Measurements from ENCODE around the gene PTPRD.

The PTPRD gene

DNA sequence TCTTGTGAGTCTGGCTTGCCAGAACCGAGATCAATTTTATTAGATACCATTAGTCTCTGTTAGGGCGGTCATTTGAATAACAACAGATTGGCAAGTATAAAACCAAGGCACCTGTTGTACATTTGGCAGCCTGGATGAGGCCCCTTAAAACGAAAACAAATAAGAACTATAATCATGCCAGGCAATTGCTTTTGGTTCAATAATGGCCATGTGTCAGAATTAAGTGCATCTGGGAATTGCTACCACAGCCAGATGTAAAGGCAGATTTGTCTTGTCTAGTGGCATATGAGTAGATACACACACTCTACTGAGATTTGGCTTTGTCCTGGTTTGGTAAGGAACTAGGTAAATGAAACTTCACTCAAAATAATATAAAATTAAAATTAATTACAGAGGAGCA, 1767.0 kb downstream of the PTPRD start:
- Histone ChIP-seq H3K27ac (ENCODE audit: low read length) (no peak overlapping the region), H3K9me3 (ENCODE audit: control insufficient read depth, low read depth, low read length) (no peaks in the 10 kb centered on the region), H3K36me3 (ENCODE audit: control insufficient read depth, low read depth, low read length) (no peaks in the 10 kb centered on the region), H3K27me3 (ENCODE audit: control insufficient read depth, insufficient read depth, low read length) (no peaks in the 10 kb centered on the region), H3K9ac (ENCODE audit: low read length) (no peak overlapping the region), H3K4me3 (ENCODE audit: low read length) (no peak overlapping the region), H3K4me1 (ENCODE audit: control insufficient read depth, low read depth, low read length) (peaks cover 11% of the 10 kb centered on the region)

DNA sequence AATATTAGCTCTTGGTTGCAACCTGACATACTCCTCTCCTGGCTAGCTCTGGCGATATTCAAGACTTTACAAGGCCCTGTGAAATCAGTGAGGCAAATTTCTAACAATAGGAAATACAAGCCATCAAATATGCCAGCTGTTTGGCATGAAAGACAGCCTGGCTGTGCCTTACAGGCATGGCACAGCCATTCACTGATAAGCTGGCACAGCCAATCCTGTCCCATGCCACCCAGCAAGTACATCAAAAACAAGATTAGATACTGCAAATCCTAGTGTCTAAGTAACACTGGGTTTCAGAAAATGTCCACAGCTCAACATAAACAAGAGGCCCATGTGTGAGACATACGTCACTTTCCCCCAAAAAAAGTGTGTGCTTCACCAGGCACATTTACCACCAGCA, 1767.4 kb downstream of the PTPRD start:
- Histone ChIP-seq H3K4me1 (ENCODE audit: control insufficient read depth, low read depth, low read length) (peaks cover 11% of the 10 kb centered on the region), H3K27ac (ENCODE audit: low read length) (no peak overlapping the region), H3K9ac (ENCODE audit: low read length) (no peak overlapping the region), H3K9me3 (ENCODE audit: control insufficient read depth, low read depth, low read length) (no peaks in the 10 kb centered on the region), H3K4me3 (ENCODE audit: low read length) (no peak overlapping the region), H3K27me3 (ENCODE audit: control insufficient read depth, insufficient read depth, low read length) (no peaks in the 10 kb centered on the region), H3K36me3 (ENCODE audit: control insufficient read depth, low read depth, low read length) (no peaks in the 10 kb centered on the region)

DNA sequence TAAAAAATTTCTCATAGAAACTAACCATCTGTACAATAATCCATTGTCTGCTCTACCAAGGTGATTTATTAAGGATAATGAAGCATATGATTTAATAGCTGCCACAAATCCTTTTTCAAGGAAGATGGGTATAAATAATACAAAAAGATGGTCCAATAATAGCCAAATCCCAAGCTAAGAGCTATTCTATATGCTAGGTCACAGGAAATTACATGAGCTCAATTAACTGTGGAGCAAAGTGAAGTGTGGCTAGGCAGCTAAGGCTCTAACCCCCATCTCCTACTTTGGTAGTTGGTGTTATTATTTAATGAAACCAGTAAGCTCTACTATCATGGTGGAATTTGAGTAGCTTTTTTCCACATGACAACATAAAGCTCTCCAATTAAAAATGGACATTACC, 1768.3 kb downstream of the PTPRD start:
- Histone ChIP-seq H3K9ac (ENCODE audit: low read length) (no peak overlapping the region), H3K36me3 (ENCODE audit: control insufficient read depth, low read depth, low read length) (no peaks in the 10 kb centered on the region), H3K9me3 (ENCODE audit: control insufficient read depth, low read depth, low read length) (no peaks in the 10 kb centered on the region), H3K27ac (ENCODE audit: low read length) (no peak overlapping the region), H3K27me3 (ENCODE audit: control insufficient read depth, insufficient read depth, low read length) (no peaks in the 10 kb centered on the region), H3K4me1 (ENCODE audit: control insufficient read depth, low read depth, low read length) (peaks cover 11% of the 10 kb centered on the region), H3K4me3 (ENCODE audit: low read length) (no peak overlapping the region)

DNA sequence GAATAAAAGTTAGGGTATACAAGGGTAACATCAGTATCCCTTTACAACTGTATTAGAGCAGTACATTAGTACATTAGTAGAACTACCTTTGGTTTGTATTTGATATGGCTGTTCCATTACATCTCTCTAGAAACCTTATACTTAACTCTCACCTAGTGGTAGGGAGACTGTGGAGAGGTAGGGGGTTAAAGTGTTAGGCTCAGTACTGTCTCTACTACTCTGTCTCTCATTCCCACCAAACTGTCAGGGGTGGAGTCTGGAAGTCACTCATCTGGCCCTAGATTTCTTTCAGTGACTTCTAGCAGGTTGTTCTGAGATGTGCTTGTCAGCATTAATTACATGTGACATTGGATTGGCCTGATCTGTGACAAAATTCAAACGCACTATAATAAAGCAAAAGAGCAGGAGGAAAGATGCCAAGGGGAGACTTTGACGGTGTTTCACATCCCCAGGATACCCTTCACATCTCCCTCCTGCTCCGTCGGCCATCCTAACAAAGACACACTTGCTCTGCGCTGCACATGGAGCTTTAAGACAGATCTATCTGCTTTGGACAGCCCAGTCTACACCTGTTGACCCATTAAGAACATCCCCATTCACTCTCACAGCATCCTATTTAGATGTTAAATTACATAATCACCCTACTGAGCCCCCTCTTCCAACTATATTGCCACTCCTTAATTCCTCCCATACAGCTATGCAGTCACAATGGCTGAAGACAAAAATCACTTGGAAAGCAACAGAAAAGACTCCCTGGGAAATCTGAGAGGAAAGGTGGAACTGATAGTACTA, 1770.2 kb downstream of the PTPRD start:
- Histone ChIP-seq H3K9ac (ENCODE audit: low read length) (no peak overlapping the region), H3K36me3 (ENCODE audit: control insufficient read depth, low read depth, low read length) (no peaks in the 10 kb centered on the region), H3K4me3 (ENCODE audit: low read length) (no peak overlapping the region), H3K9me3 (ENCODE audit: control insufficient read depth, low read depth, low read length) (no peaks in the 10 kb centered on the region), H3K27me3 (ENCODE audit: control insufficient read depth, insufficient read depth, low read length) (no peaks in the 10 kb centered on the region), H3K4me1 (ENCODE audit: control insufficient read depth, low read depth, low read length) (peaks cover 11% of the 10 kb centered on the region), H3K27ac (ENCODE audit: low read length) (no peak overlapping the region)

DNA sequence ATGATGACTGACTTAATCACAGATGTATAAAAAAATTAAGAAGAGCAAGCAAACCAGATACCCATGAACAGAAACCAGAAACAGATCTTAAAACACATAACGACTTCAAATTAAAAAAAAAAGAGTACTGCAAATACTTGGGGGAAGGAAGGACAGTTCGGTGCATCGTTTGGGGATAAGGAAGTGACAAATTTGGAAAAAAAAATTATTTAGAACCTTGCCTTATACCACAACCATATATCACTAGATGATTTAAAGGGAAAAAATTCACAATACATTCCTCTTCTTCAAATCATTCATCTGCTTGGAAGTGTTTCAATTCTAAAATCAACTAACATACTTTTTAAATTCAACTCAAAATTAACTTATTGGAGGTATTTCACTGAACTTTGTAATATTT, 1774.7 kb downstream of the PTPRD start:
- H3K27ac ChIP-seq (ENCODE audit: low read length), result no peak overlapping the region
- H3K27me3 ChIP-seq (ENCODE audit: control insufficient read depth, insufficient read depth, low read length), result no peaks in the 10 kb centered on the region
- H3K4me1 ChIP-seq (ENCODE audit: control insufficient read depth, low read depth, low read length), result peaks cover 17% of the 10 kb centered on the region
- no peaks in the 10 kb centered on the region for H3K36me3 ChIP-seq (ENCODE audit: control insufficient read depth, low read depth, low read length)
- no peak overlapping the region for H3K4me3 ChIP-seq (ENCODE audit: low read length)
- no peak overlapping the region for H3K9ac ChIP-seq (ENCODE audit: low read length)
- no peaks in the 10 kb centered on the region for H3K9me3 ChIP-seq (ENCODE audit: control insufficient read depth, low read depth, low read length)

DNA sequence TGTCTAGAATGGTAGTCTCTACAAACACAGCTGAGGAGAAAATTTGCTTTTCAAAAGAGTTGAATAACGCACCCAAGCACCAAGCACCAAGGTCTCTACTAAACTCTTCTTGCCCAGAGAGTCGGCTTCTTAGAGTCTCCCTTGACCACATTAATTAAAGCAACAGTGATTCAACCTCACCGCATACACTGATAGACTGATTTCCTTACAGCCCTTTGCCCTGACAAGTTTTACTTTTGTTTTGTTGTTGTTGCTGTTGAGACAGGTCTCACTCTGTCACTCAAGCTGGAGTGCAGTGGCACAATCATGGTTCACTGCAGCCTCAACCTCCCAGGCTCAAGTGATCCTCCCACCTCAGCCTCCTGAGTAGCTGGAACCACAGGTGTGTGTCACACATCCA, 1777.5 kb downstream of the PTPRD start:
- Histone ChIP-seq H3K4me3 (ENCODE audit: low read length) (no peak overlapping the region), H3K9ac (ENCODE audit: low read length) (no peak overlapping the region), H3K9me3 (ENCODE audit: control insufficient read depth, low read depth, low read length) (no peaks in the 10 kb centered on the region), H3K4me1 (ENCODE audit: control insufficient read depth, low read depth, low read length) (peaks cover 9% of the 10 kb centered on the region), H3K27me3 (ENCODE audit: control insufficient read depth, insufficient read depth, low read length) (no peaks in the 10 kb centered on the region), H3K27ac (ENCODE audit: low read length) (no peak overlapping the region), H3K36me3 (ENCODE audit: control insufficient read depth, low read depth, low read length) (no peaks in the 10 kb centered on the region)

DNA sequence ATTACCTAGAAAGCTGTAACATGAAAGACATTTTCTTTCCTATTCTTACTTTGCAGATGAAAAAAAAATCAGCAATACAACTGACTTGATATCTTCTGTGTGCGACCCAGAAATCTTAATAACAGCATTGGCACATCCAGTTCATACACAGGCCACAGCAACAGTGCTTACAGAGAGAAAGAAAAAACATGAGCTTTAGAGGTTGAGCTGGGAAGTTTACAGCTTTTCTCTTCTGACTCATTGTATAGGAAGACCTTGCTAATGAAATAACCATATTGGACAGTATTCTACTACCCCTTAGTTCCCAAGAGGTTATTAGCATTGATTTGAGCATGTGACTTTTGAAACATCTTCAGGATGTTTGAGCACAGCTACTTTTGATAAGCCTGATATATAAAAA, 1779.8 kb downstream of the PTPRD start:
- H3K27ac ChIP-seq (ENCODE audit: low read length), result no peak overlapping the region
- H3K4me1 ChIP-seq (ENCODE audit: control insufficient read depth, low read depth, low read length), result peaks cover 9% of the 10 kb centered on the region
- H3K9ac ChIP-seq (ENCODE audit: low read length), result no peak overlapping the region
- H3K9me3 ChIP-seq (ENCODE audit: control insufficient read depth, low read depth, low read length), result no peaks in the 10 kb centered on the region
- H3K27me3 ChIP-seq (ENCODE audit: control insufficient read depth, insufficient read depth, low read length), result no peaks in the 10 kb centered on the region
- H3K4me3 ChIP-seq (ENCODE audit: low read length), result no peak overlapping the region
- H3K36me3 ChIP-seq (ENCODE audit: control insufficient read depth, low read depth, low read length), result no peaks in the 10 kb centered on the region

DNA sequence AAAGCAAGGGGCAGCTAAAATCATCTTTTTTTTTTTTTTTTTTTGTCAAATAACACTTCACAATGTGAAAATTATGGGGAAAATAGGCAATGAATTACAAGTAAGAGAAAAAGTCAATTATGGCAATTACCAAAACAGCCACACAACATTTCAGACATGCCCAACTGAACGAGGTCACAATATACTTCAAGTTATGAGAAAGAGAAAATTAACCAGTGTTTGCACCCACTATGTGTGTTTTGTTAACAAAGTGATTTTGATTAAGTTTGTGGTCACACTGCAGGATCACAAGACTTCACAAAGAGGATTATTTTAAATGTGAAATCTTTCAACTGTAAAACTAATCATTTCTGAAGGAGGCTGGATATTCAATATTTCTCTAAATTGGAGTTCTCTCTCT, 1780.4 kb downstream of the PTPRD start:
- Histone ChIP-seq H3K4me3 (ENCODE audit: low read length) (no peak overlapping the region), H3K36me3 (ENCODE audit: control insufficient read depth, low read depth, low read length) (no peaks in the 10 kb centered on the region), H3K9me3 (ENCODE audit: control insufficient read depth, low read depth, low read length) (no peaks in the 10 kb centered on the region), H3K27me3 (ENCODE audit: control insufficient read depth, insufficient read depth, low read length) (no peaks in the 10 kb centered on the region), H3K4me1 (ENCODE audit: control insufficient read depth, low read depth, low read length) (peaks cover 9% of the 10 kb centered on the region), H3K9ac (ENCODE audit: low read length) (no peak overlapping the region), H3K27ac (ENCODE audit: low read length) (no peak overlapping the region)

DNA sequence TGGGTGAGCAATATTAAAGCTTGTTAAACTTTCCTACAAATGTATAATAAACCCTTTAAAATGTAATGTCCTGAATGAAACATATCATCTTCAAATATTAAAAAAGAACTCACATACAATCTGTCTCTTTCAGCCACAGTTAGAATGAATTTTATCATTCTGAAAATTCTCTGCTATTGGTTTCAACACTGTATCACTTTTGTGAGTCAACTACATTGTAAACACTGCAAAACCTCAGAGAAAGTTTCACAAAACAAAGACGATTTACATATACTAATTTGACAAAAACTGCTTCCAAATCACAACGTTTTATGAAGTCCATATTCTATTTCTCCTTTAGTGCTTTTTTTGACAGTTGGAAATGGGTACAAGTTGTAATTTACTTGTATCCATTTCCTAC, 1781.2 kb downstream of the PTPRD start:
- Histone ChIP-seq H3K9me3 (ENCODE audit: control insufficient read depth, low read depth, low read length) (no peaks in the 10 kb centered on the region), H3K36me3 (ENCODE audit: control insufficient read depth, low read depth, low read length) (no peaks in the 10 kb centered on the region), H3K4me1 (ENCODE audit: control insufficient read depth, low read depth, low read length) (peaks cover 9% of the 10 kb centered on the region), H3K9ac (ENCODE audit: low read length) (no peak overlapping the region), H3K4me3 (ENCODE audit: low read length) (no peak overlapping the region), H3K27ac (ENCODE audit: low read length) (no peak overlapping the region), H3K27me3 (ENCODE audit: control insufficient read depth, insufficient read depth, low read length) (no peaks in the 10 kb centered on the region)

DNA sequence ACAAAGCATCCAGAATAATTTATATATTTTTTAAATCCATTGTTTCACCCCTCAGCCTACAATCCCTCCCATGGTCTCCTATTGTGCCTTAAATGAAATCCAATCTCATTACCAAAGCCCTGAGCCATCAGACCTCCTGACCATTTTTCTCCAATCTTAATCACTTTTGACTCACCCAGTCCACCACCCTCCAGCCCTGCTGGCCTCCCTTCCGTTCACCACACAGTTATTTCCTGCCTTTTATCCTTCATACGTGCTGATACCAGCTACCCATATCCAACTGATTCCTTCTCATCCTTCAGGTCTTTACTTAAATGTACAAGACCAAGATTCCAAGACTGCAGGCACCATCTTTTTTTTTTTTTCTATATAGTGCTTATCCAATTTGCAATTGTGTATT, 1786.5 kb downstream of the PTPRD start:
- no peaks in the 10 kb centered on the region for H3K36me3 ChIP-seq (ENCODE audit: control insufficient read depth, low read depth, low read length)
- H3K27me3 ChIP-seq (ENCODE audit: control insufficient read depth, insufficient read depth, low read length), result no peaks in the 10 kb centered on the region
- peaks cover 22% of the 10 kb centered on the region for H3K4me1 ChIP-seq (ENCODE audit: control insufficient read depth, low read depth, low read length)
- no peak overlapping the region for H3K9ac ChIP-seq (ENCODE audit: low read length)
- no peak overlapping the region for H3K27ac ChIP-seq (ENCODE audit: low read length)
- no peaks in the 10 kb centered on the region for H3K9me3 ChIP-seq (ENCODE audit: control insufficient read depth, low read depth, low read length)
- no peak overlapping the region for H3K4me3 ChIP-seq (ENCODE audit: low read length)

DNA sequence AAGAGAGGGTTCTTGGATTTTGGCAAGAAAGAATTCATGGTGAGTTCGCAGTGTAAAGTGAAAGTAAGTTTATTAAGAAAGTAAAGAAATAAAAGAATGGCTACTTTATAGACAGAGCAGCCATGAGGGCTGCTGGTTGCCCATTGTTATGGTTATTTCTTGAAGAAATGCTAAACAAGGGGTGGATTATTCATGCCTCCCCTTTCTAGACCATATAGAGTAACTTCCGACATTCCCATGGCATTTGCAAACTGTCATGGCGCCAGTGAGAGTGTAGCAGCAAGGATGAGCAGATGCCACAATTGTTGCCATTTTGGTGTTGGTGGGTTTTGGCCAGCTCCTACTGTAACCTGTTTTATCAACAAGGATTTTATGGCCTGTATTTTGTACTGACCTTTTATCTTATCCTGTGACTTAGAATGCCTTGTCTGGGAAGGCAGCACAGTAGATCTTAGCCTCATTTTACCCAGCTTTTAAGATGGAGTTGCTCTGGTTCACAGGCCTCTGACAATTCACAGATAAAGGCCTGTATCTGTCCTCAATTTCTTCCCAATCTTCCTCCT, 1787.1 kb downstream of the PTPRD start:
- peak overlapping the region; percentile 18 for H3K27ac ChIP-seq (ENCODE audit: low read length)
- H3K27me3 ChIP-seq (ENCODE audit: control insufficient read depth, insufficient read depth, low read length), result no peaks in the 10 kb centered on the region
- no peaks in the 10 kb centered on the region for H3K36me3 ChIP-seq (ENCODE audit: control insufficient read depth, low read depth, low read length)
- H3K9me3 ChIP-seq (ENCODE audit: control insufficient read depth, low read depth, low read length), result no peaks in the 10 kb centered on the region
- no peak overlapping the region for H3K4me3 ChIP-seq (ENCODE audit: low read length)
- peaks cover 22% of the 10 kb centered on the region for H3K4me1 ChIP-seq (ENCODE audit: control insufficient read depth, low read depth, low read length)
- peak overlapping the region; percentile 9 for H3K9ac ChIP-seq (ENCODE audit: low read length)
